WTC11 (cell line): ENCODE data around the gene GLRA1. TPM values are rescaled to one million over a fixed set of nuclear protein-coding genes. Genes with fewer than 3 reads are reported as not detected.

Source experiments
- ATAC-seq: fragments of 200-7000 bp; cut with Tn5 transposase; 2 replicates; pipeline ENCODE4 v1.10.0; 2021; ENCODE audit warnings: mild to moderate bottlenecking, moderate library complexity
- CTCF ChIA-PET: fragments of 300-600 bp; sonication (Branson Sonifier 250); formaldehyde crosslinking; loops from one replicate; lab custom pipeline; 2021; ENCODE audit warnings: antibody characterized with exemption; lab: Charles Lee
- POLR2A ChIA-PET: fragments of 350-600 bp; sonication (Branson Sonifier 250); formaldehyde crosslinking; loops from one replicate; lab custom pipeline; 2021; ENCODE audit warnings: antibody characterized with exemption; lab: Charles Lee
- DNase-seq: peaks from one replicate; pipeline ENCODE4 v3.0.0; 2021; ENCODE audit warnings: low spot score
- H3K27ac Mint-ChIP-seq: 2 replicates; pipeline ENCODE4 v1.8.0; 2021; ENCODE audit warnings: mixed read lengths
- H3K27me3 Mint-ChIP-seq: 2 replicates; pipeline ENCODE4 v1.8.0; 2021; ENCODE audit warnings: low read depth, mild to moderate bottlenecking, moderate library complexity, mixed read lengths
- H3K36me3 Mint-ChIP-seq: 2 replicates; pipeline ENCODE4 v1.8.0; 2021; ENCODE audit warnings: mixed read lengths
- H3K4me1 Mint-ChIP-seq: 2 replicates; pipeline ENCODE4 v1.8.0; 2022; ENCODE audit warnings: mixed read lengths
- H3K4me3 Mint-ChIP-seq: 2 replicates; pipeline ENCODE4 v1.8.0; 2021; ENCODE audit warnings: mild to moderate bottlenecking, moderate library complexity, mixed read lengths
- H3K9me3 Mint-ChIP-seq: 2 replicates; pipeline ENCODE4 v1.8.0; 2021; ENCODE audit warnings: mixed read lengths
- ATF1 ChIP-seq: sonication (generic); formaldehyde crosslinking; IDR thresholded peaks from 2 replicates; pipeline ENCODE4 v1.8.1; 2023; ENCODE audit warnings: mild to moderate bottlenecking, moderate library complexity, missing genetic modification reagents
- ETV6 ChIP-seq: sonication (generic); formaldehyde crosslinking; IDR thresholded peaks from 2 replicates; pipeline ENCODE4 v1.8.1; 2022; ENCODE audit warnings: mild to moderate bottlenecking, missing genetic modification reagents
- HMGA2 ChIP-seq: fragments of 250-450 bp; sonication (Bioruptor Pico); IDR thresholded peaks from 2 replicates; pipeline ENCODE4 v1.4.0; 2021; ENCODE audit warnings: mild to moderate bottlenecking, moderate library complexity
- JAZF1 ChIP-seq: fragments of 250-450 bp; sonication (Bioruptor Pico); IDR thresholded peaks from 2 replicates; pipeline ENCODE4 v1.9.0; 2021; ENCODE audit warnings: moderate library complexity, mild to moderate bottlenecking, inconsistent platforms
- KAT7 ChIP-seq: sonication (generic); formaldehyde crosslinking; IDR thresholded peaks from 2 replicates; pipeline ENCODE4 v1.8.1; 2023; ENCODE audit warnings: missing genetic modification reagents, mild to moderate bottlenecking, borderline replicate concordance
- NR1H2 ChIP-seq: sonication (generic); formaldehyde crosslinking; IDR thresholded peaks from 2 replicates; pipeline ENCODE4 v1.9.0; 2021; ENCODE audit warnings: mild to moderate bottlenecking, moderate library complexity, missing genetic modification reagents
- NR3C1 ChIP-seq: sonication (generic); formaldehyde crosslinking; conservative IDR thresholded peaks from 2 replicates; pipeline ENCODE4 v1.8.1; 2023; ENCODE audit warnings: low read depth, mild to moderate bottlenecking, missing genetic modification reagents
- PRRX2 ChIP-seq: fragments of 250-450 bp; sonication (Bioruptor Pico); IDR thresholded peaks from 2 replicates; pipeline ENCODE4 v1.8.0; 2021; ENCODE audit warnings: mild to moderate bottlenecking
- RELA ChIP-seq: sonication (generic); formaldehyde crosslinking; IDR thresholded peaks from 2 replicates; pipeline ENCODE4 v1.8.1; 2022; ENCODE audit warnings: missing genetic modification reagents, mild to moderate bottlenecking, borderline replicate concordance
- TEAD1 ChIP-seq: sonication (generic); formaldehyde crosslinking; IDR thresholded peaks from 2 replicates; pipeline ENCODE4 v1.8.0; 2022; ENCODE audit warnings: mild to moderate bottlenecking, missing genetic modification reagents
- ZNF121 ChIP-seq: sonication (generic); formaldehyde crosslinking; IDR thresholded peaks from 2 replicates; pipeline ENCODE4 v1.8.0; 2023; ENCODE audit warnings: missing genetic modification reagents
- ZNF416 ChIP-seq: fragments of 250-450 bp; sonication (Bioruptor Pico); IDR thresholded peaks from 2 replicates; pipeline ENCODE4 v1.9.0; 2021; ENCODE audit warnings: mild to moderate bottlenecking, inconsistent platforms
- total RNA-seq: library from RNA; stranded (reverse); gene quantifications from 3 replicates; pipeline ENCODE4 v1.2.3, GENCODE V29; 2021
- TF ChIP-seq, protein P1 (sequence below): fragments of 250-450 bp; sonication (Bioruptor Pico); IDR thresholded peaks from 2 replicates; pipeline ENCODE4 v1.9.0; 2021; ENCODE audit warnings: mild to moderate bottlenecking
- TF ChIP-seq, protein P2 (sequence below): sonication (generic); formaldehyde crosslinking; IDR thresholded peaks from 2 replicates; pipeline ENCODE4 v1.8.1; 2022; ENCODE audit warnings: missing genetic modification reagents, borderline replicate concordance
- TF ChIP-seq, protein P3 (sequence below): sonication (generic); formaldehyde crosslinking; IDR thresholded peaks from 2 replicates; pipeline ENCODE4 v1.8.1; 2023; ENCODE audit warnings: mild to moderate bottlenecking, missing genetic modification reagents, borderline replicate concordance
- TF ChIP-seq, protein P4 (sequence below): fragments of 250-450 bp; sonication (Bioruptor Pico); IDR thresholded peaks from 2 replicates; pipeline ENCODE4 v1.8.0; 2021; ENCODE audit warnings: mild to moderate bottlenecking
- TF ChIP-seq, protein P5 (sequence below): sonication (generic); formaldehyde crosslinking; IDR thresholded peaks from 2 replicates; pipeline ENCODE4 v1.8.1; 2022; ENCODE audit warnings: mild to moderate bottlenecking, moderate library complexity, missing genetic modification reagents
- TF ChIP-seq, protein P6 (sequence below): sonication (generic); formaldehyde crosslinking; IDR thresholded peaks from 2 replicates; pipeline ENCODE4 v1.8.0; 2023; ENCODE audit warnings: missing genetic modification reagents
- TF ChIP-seq, protein P7 (sequence below): sonication (generic); formaldehyde crosslinking; IDR thresholded peaks from 2 replicates; pipeline ENCODE4 v1.8.0; 2022; ENCODE audit warnings: mild to moderate bottlenecking, missing genetic modification reagents

Gene GLRA1
- total RNA-seq, 1 experiment from 2014 or later: not detected

DNA sequence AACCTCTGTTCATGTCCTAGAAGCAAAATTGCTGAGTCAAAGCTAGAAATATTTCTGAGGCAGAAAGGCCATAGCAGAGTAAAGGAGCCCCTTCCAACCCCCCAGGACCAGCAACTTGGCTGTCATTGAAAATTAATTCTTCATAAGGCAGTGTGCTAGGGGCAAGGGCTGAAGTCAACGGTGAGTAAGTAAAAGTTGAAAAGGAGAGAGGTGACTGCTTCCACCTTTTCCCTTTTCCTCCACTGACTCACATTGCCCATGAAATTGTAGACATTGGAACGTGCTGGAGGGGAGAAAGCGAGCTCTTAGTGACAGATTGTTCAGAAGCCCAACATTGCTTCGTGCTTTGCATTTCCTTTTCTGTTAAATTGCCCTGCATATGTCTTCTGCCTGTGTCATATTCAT, 19.1 kb downstream of the GLRA1 start (continued):
- TF ChIP-seq ZNF121 (CRISPR knock-in tag): no peak
- no peak for TF ChIP-seq JAZF1 (CRISPR knock-in tag)
- no peak for TF ChIP-seq NR1H2 (CRISPR knock-in tag)
- TF ChIP-seq, protein P1, sequence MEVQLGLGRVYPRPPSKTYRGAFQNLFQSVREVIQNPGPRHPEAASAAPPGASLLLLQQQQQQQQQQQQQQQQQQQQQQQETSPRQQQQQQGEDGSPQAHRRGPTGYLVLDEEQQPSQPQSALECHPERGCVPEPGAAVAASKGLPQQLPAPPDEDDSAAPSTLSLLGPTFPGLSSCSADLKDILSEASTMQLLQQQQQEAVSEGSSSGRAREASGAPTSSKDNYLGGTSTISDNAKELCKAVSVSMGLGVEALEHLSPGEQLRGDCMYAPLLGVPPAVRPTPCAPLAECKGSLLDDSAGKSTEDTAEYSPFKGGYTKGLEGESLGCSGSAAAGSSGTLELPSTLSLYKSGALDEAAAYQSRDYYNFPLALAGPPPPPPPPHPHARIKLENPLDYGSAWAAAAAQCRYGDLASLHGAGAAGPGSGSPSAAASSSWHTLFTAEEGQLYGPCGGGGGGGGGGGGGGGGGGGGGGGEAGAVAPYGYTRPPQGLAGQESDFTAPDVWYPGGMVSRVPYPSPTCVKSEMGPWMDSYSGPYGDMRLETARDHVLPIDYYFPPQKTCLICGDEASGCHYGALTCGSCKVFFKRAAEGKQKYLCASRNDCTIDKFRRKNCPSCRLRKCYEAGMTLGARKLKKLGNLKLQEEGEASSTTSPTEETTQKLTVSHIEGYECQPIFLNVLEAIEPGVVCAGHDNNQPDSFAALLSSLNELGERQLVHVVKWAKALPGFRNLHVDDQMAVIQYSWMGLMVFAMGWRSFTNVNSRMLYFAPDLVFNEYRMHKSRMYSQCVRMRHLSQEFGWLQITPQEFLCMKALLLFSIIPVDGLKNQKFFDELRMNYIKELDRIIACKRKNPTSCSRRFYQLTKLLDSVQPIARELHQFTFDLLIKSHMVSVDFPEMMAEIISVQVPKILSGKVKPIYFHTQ (CRISPR knock-in tag): no peak

DNA sequence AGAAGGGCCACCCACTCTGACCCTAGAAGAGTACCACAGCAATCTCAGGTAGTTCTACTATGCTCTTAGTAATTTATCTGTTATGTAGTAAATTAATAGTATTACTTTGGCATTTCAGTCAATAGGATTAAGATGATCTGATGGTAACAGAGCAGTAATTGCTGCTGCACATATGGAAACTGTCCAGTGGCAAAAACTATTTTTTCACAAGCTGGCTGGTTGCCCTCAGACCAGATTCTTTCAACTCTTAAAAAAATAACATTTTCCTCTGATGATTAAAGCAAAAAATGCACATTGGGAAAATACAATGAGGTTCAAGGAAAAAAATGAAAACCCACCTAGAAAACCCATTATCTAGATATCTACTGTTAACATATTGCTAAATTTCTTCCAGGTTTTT, 19.7 kb downstream of the GLRA1 start:
- H3K4me3 Mint-ChIP-seq: no peak overlapping the region
- no peak for DNase-seq
- CTCF ChIA-PET: no interaction called here

DNA sequence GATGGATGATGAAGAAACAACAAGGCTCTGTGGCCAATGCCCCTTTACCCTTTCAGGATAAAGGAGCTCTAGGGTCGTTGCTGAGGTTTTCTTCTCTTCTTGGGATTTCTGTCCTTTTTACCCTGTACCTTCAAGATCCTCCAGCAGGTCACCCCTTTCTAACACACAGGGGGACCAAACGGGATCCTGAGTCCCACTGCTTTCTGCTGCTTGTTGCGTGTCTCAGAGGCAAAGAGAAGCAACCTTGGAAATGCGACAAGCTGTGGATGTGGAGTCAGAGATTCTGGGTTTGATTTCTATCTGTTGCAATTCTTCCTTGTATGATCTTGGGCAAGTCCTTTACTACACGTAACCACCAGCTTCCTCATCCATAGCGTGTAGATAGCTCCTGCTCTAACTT, 20.5 kb downstream of the GLRA1 start:
- DNase-seq: no peak
- Mint-ChIP-seq H3K27me3 (peaks cover 100% of the 10 kb centered on the region), H3K9me3 (no peaks in the 10 kb centered on the region), H3K4me3 (no peak overlapping the region), H3K27ac (no peak overlapping the region), H3K4me1 (peaks cover 29% of the 10 kb centered on the region), H3K36me3 (no peaks in the 10 kb centered on the region)
- POLR2A ChIA-PET: no interaction called here
- TF ChIP-seq, protein P2, sequence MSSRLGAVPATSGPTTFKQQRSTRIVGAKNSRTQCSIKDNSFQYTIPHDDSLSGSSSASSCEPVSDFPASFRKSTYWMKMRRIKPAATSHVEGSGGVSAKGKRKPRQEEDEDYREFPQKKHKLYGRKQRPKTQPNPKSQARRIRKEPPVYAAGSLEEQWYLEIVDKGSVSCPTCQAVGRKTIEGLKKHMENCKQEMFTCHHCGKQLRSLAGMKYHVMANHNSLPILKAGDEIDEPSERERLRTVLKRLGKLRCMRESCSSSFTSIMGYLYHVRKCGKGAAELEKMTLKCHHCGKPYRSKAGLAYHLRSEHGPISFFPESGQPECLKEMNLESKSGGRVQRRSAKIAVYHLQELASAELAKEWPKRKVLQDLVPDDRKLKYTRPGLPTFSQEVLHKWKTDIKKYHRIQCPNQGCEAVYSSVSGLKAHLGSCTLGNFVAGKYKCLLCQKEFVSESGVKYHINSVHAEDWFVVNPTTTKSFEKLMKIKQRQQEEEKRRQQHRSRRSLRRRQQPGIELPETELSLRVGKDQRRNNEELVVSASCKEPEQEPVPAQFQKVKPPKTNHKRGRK: no peak
- TF ChIP-seq NR3C1: no peak
- TF ChIP-seq HMGA2 (CRISPR knock-in tag): no peak
- TF ChIP-seq, protein P3, sequence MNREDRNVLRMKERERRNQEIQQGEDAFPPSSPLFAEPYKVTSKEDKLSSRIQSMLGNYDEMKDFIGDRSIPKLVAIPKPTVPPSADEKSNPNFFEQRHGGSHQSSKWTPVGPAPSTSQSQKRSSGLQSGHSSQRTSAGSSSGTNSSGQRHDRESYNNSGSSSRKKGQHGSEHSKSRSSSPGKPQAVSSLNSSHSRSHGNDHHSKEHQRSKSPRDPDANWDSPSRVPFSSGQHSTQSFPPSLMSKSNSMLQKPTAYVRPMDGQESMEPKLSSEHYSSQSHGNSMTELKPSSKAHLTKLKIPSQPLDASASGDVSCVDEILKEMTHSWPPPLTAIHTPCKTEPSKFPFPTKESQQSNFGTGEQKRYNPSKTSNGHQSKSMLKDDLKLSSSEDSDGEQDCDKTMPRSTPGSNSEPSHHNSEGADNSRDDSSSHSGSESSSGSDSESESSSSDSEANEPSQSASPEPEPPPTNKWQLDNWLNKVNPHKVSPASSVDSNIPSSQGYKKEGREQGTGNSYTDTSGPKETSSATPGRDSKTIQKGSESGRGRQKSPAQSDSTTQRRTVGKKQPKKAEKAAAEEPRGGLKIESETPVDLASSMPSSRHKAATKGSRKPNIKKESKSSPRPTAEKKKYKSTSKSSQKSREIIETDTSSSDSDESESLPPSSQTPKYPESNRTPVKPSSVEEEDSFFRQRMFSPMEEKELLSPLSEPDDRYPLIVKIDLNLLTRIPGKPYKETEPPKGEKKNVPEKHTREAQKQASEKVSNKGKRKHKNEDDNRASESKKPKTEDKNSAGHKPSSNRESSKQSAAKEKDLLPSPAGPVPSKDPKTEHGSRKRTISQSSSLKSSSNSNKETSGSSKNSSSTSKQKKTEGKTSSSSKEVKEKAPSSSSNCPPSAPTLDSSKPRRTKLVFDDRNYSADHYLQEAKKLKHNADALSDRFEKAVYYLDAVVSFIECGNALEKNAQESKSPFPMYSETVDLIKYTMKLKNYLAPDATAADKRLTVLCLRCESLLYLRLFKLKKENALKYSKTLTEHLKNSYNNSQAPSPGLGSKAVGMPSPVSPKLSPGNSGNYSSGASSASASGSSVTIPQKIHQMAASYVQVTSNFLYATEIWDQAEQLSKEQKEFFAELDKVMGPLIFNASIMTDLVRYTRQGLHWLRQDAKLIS (CRISPR knock-in tag): no peak
- no peak for TF ChIP-seq JAZF1 (CRISPR knock-in tag)
- TF ChIP-seq, protein P4, sequence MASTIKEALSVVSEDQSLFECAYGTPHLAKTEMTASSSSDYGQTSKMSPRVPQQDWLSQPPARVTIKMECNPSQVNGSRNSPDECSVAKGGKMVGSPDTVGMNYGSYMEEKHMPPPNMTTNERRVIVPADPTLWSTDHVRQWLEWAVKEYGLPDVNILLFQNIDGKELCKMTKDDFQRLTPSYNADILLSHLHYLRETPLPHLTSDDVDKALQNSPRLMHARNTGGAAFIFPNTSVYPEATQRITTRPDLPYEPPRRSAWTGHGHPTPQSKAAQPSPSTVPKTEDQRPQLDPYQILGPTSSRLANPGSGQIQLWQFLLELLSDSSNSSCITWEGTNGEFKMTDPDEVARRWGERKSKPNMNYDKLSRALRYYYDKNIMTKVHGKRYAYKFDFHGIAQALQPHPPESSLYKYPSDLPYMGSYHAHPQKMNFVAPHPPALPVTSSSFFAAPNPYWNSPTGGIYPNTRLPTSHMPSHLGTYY (CRISPR knock-in tag): no peak
- no peak for ATAC-seq
- CTCF ChIA-PET: interaction anchor here (1.2 to 2.1 kb wide), 4 partner anchors 13 to 256 kb away, joined by 3 to 9 read pairs (median 6); no protein-coding TSS in a partner anchor

More for the DNA sequence above, 19.7 kb downstream of the GLRA1 start:
- H3K4me1 Mint-ChIP-seq: peaks cover 29% of the 10 kb centered on the region
- peaks cover 99% of the 10 kb centered on the region for H3K27me3 Mint-ChIP-seq
- POLR2A ChIA-PET: no interaction called here
- no peak for ATAC-seq
- no peaks in the 10 kb centered on the region for H3K9me3 Mint-ChIP-seq
- H3K36me3 Mint-ChIP-seq: no peaks in the 10 kb centered on the region
- TF ChIP-seq, protein P5, sequence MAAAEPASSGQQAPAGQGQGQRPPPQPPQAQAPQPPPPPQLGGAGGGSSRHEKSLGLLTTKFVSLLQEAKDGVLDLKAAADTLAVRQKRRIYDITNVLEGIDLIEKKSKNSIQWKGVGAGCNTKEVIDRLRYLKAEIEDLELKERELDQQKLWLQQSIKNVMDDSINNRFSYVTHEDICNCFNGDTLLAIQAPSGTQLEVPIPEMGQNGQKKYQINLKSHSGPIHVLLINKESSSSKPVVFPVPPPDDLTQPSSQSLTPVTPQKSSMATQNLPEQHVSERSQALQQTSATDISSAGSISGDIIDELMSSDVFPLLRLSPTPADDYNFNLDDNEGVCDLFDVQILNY: no peak
- TF ChIP-seq ETV6: no peak
- no peak for TF ChIP-seq KAT7 (CRISPR knock-in tag)
- TF ChIP-seq, protein P6, sequence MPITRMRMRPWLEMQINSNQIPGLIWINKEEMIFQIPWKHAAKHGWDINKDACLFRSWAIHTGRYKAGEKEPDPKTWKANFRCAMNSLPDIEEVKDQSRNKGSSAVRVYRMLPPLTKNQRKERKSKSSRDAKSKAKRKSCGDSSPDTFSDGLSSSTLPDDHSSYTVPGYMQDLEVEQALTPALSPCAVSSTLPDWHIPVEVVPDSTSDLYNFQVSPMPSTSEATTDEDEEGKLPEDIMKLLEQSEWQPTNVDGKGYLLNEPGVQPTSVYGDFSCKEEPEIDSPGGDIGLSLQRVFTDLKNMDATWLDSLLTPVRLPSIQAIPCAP (CRISPR knock-in tag): no peak
- TF ChIP-seq, protein P7, sequence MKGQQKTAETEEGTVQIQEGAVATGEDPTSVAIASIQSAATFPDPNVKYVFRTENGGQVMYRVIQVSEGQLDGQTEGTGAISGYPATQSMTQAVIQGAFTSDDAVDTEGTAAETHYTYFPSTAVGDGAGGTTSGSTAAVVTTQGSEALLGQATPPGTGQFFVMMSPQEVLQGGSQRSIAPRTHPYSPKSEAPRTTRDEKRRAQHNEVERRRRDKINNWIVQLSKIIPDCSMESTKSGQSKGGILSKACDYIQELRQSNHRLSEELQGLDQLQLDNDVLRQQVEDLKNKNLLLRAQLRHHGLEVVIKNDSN (CRISPR knock-in tag): no peak
- TF ChIP-seq ATF1: no peak
- TF ChIP-seq RELA: no peak
- no peak for TF ChIP-seq TEAD1
- no peak for TF ChIP-seq JAZF1 (CRISPR knock-in tag)
- no peak for TF ChIP-seq ZNF416 (CRISPR knock-in tag)
- no peak for TF ChIP-seq PRRX2 (CRISPR knock-in tag)
- no peak overlapping the region for H3K27ac Mint-ChIP-seq
